Astrocyte (in vitro differentiated cells and primary cell): ENCODE data around the gene BLACAT1. TPM values are rescaled to one million over a fixed set of nuclear protein-coding genes. Genes with fewer than 3 reads are reported as not detected.

ENCODE experiments used
- DNase-seq: peaks from one replicate; pipeline ENCODE4 v3.0.0-alpha.2; 2010; ENCODE audit warnings: low read depth
- FAIRE-seq: peaks from 2 replicates; lab custom pipeline; 2011; peaks lifted over from hg19 to GRCh38; lab: Jason Lieb, UNC
- H2AFZ ChIP-seq: 2 replicates; pipeline ENCODE4 v1.6.0; 2012; ENCODE audit warnings: low read depth, low read length, inconsistent platforms
- H3K27ac ChIP-seq: 2 replicates; pipeline ENCODE4 v1.5.1; 2011; ENCODE audit warnings: low read depth, low read length, inconsistent platforms
- H3K27me3 ChIP-seq: 2 replicates; pipeline ENCODE4 v1.6.0; 2011; ENCODE audit warnings: low read length, inconsistent platforms; ENCODE audit not compliant: insufficient read depth
- H3K36me3 ChIP-seq: 2 replicates; pipeline ENCODE4 v1.5.1; 2011; ENCODE audit warnings: low read length, inconsistent platforms; ENCODE audit not compliant: insufficient read depth
- H3K4me1 ChIP-seq: 2 replicates; pipeline ENCODE4 v1.5.1; 2011; ENCODE audit warnings: low read length, inconsistent platforms; ENCODE audit not compliant: insufficient read depth
- H3K4me2 ChIP-seq: 2 replicates; pipeline ENCODE4 v1.6.0; 2012; ENCODE audit warnings: low read length, inconsistent platforms
- H3K4me3 ChIP-seq: 2 replicates; pipeline ENCODE4 v1.5.1; 2011; ENCODE audit warnings: low read depth, mild to moderate bottlenecking, low read length, inconsistent platforms; ENCODE audit not compliant: insufficient read depth
- H3K79me2 ChIP-seq: 2 replicates; pipeline ENCODE4 v1.6.0; 2012; ENCODE audit warnings: mild to moderate bottlenecking, low read length, inconsistent platforms; ENCODE audit not compliant: insufficient read depth
- H3K9ac ChIP-seq: 2 replicates; pipeline ENCODE4 v1.6.0; 2012; ENCODE audit warnings: mild to moderate bottlenecking, low read length, inconsistent platforms
- H3K9me3 ChIP-seq: 2 replicates; pipeline ENCODE4 v1.5.1; 2012; ENCODE audit warnings: low read depth, mild to moderate bottlenecking, low read length, inconsistent platforms; ENCODE audit not compliant: insufficient read depth
- H4K20me1 ChIP-seq: 2 replicates; pipeline ENCODE4 v1.6.0; 2012; ENCODE audit warnings: low read length, inconsistent platforms; ENCODE audit not compliant: insufficient read depth
- H3K27ac Mint-ChIP-seq: one replicate; pipeline ENCODE4 v1.8.0; 2021; ENCODE audit warnings: mild to moderate bottlenecking, mixed read lengths; ENCODE audit not compliant: unreplicated experiment
- H3K27me3 Mint-ChIP-seq: one replicate; pipeline ENCODE4 v1.8.0; 2021; ENCODE audit warnings: low read depth, mixed read lengths; ENCODE audit not compliant: unreplicated experiment
- H3K36me3 Mint-ChIP-seq: one replicate; pipeline ENCODE4 v1.8.0; 2021; ENCODE audit warnings: low read depth, mixed read lengths; ENCODE audit not compliant: unreplicated experiment
- H3K4me1 Mint-ChIP-seq: one replicate; pipeline ENCODE4 v1.8.0; 2021; ENCODE audit warnings: low read depth, mixed read lengths; ENCODE audit not compliant: unreplicated experiment
- H3K4me3 Mint-ChIP-seq: one replicate; pipeline ENCODE4 v1.8.0; 2021; ENCODE audit warnings: mild to moderate bottlenecking, moderate library complexity, mixed read lengths; ENCODE audit not compliant: unreplicated experiment
- H3K9me3 Mint-ChIP-seq: one replicate; pipeline ENCODE4 v1.8.0; 2021; ENCODE audit warnings: mild to moderate bottlenecking, mixed read lengths; ENCODE audit not compliant: unreplicated experiment
- EZH2 ChIP-seq: IDR thresholded peaks from 2 replicates; pipeline ENCODE4 v1.6.1; 2012; ENCODE audit warnings: mild to moderate bottlenecking, low read length, inconsistent platforms; ENCODE audit not compliant: insufficient read depth
- total RNA-seq: library from RNA; stranded (reverse); gene quantifications from 2 replicates; pipeline ENCODE4 v1.2.1, GENCODE V29; 2021
- TF ChIP-seq, protein P1 (sequence below): IDR thresholded peaks from 2 replicates; pipeline ENCODE4 v1.5.1; 2011; ENCODE audit warnings: low read depth, mild to moderate bottlenecking, inconsistent platforms, low read length, moderate library complexity; ENCODE audit not compliant: insufficient read depth

Gene BLACAT1
- total RNA-seq, 1 donor from 2014 or later: 2.2 TPM

DNA sequence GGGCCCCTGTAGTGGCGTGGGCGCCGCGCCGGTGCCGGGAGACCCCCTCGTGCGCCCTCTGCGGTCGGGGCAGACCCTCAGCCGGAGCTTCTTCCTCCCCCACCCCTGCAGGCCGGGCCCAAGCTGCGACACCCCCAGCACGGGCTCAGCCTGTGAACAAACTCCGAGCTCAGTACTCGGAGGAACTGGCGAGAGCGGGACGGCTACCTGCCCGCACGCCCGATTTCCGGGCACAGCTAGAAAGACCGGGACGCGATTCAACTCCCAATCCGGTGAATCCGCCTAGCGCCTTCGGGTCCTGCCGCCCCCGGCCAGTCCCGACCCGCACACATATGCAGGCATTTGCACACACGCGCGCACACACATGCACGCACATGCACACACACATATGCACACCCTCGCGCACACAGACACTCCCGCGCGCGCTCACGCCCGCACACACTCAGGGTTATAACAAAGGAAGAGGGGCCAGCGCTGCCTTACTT is 580 bp upstream of the BLACAT1 start:
- Histone ChIP-seq H3K79me2 (no peaks in the 10 kb centered on the region), H3K9me3 (no peaks in the 10 kb centered on the region), H3K4me3 (no peak overlapping the region), H3K27ac (no peak overlapping the region), H3K9ac (no peak overlapping the region), H3K36me3 (no peaks in the 10 kb centered on the region), H3K4me2 (peak overlapping the region; percentile 50), H4K20me1 (peaks cover 4% of the 10 kb centered on the region), H3K27me3 (peaks cover 70% of the 10 kb centered on the region), H3K4me1 (peaks cover 2% of the 10 kb centered on the region), H2AFZ (peak overlapping the region; percentile 18)
- DNase-seq (no peak), FAIRE-seq (no peak)
- Mint-ChIP-seq H3K4me1 (peaks cover 7% of the 10 kb centered on the region), H3K36me3 (no peaks in the 10 kb centered on the region), H3K27me3 (peaks cover 59% of the 10 kb centered on the region), H3K9me3 (no peaks in the 10 kb centered on the region), H3K4me3 (peak overlapping the region; percentile 80), H3K27ac (no peak overlapping the region)
- peak; percentile 96 for TF ChIP-seq EZH2
- TF ChIP-seq, protein P1, sequence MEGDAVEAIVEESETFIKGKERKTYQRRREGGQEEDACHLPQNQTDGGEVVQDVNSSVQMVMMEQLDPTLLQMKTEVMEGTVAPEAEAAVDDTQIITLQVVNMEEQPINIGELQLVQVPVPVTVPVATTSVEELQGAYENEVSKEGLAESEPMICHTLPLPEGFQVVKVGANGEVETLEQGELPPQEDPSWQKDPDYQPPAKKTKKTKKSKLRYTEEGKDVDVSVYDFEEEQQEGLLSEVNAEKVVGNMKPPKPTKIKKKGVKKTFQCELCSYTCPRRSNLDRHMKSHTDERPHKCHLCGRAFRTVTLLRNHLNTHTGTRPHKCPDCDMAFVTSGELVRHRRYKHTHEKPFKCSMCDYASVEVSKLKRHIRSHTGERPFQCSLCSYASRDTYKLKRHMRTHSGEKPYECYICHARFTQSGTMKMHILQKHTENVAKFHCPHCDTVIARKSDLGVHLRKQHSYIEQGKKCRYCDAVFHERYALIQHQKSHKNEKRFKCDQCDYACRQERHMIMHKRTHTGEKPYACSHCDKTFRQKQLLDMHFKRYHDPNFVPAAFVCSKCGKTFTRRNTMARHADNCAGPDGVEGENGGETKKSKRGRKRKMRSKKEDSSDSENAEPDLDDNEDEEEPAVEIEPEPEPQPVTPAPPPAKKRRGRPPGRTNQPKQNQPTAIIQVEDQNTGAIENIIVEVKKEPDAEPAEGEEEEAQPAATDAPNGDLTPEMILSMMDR: no peak

DNA sequence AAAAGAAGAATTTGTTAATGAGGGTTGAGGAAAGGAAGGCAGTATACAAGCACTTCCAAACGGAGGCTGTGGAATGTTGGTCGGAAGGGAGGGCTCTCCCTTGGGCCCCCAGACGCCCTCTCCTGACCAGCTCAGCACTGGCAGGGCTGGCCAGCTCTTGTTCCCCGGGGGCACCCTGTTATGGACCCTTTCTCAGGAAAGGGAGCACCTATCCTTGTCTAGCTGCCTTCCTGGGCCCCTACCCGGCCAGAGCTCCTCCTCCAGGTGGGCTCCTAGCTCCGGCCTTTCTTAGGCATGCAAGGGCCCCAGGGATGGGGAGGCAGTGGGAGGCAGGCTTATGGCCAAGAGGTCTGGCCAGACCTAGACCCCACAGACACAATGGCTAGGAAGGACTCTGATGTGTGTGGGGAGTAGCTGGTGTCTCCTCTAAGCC is 926 bp downstream of the BLACAT1 start:
- H3K27me3 Mint-ChIP-seq: peaks cover 57% of the 10 kb centered on the region
- DNase-seq: no peak
- H3K4me3 Mint-ChIP-seq: no peak overlapping the region
- H3K27me3 ChIP-seq: peaks cover 65% of the 10 kb centered on the region
- H3K4me1 Mint-ChIP-seq: peaks cover 16% of the 10 kb centered on the region
- no peak for FAIRE-seq
- no peak overlapping the region for H3K27ac ChIP-seq
- peaks cover 8% of the 10 kb centered on the region for H3K4me1 ChIP-seq
- H3K79me2 ChIP-seq: no peaks in the 10 kb centered on the region
- H3K36me3 Mint-ChIP-seq: no peaks in the 10 kb centered on the region
- H4K20me1 ChIP-seq: peaks cover 4% of the 10 kb centered on the region
- no peak overlapping the region for H2AFZ ChIP-seq
- H3K27ac Mint-ChIP-seq: peak overlapping the region; percentile 75
- H3K9me3 ChIP-seq: no peaks in the 10 kb centered on the region
- peak; percentile 54 for TF ChIP-seq EZH2
- TF ChIP-seq, protein P1: no peak
- H3K9ac ChIP-seq: no peak overlapping the region
- H3K4me3 ChIP-seq: no peak overlapping the region
- no peaks in the 10 kb centered on the region for H3K36me3 ChIP-seq
- no peaks in the 10 kb centered on the region for H3K9me3 Mint-ChIP-seq
- no peak overlapping the region for H3K4me2 ChIP-seq

DNA sequence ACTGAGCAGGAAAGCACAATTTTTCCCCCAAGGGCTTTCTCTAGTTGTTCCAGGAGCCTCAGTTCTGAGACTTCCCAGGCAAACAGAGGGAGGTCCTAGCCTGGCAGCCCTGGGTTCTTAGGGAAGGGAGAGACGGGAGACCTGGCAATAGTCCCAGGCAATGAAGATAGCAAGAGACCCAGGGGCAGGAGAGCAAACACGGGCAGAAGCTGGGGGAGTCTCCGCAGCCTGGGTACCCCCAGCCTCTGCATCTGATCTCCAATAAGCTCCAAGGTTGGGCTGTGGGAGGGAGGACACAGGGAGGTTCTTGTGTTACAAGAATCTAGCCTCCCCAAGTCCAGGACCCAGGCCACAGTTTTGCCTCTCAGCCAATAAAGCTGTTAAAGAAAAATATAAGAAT is 2.4 kb downstream of the BLACAT1 start:
- FAIRE-seq: no peak
- H3K79me2 ChIP-seq: peaks cover 12% of the 10 kb centered on the region
- H3K9ac ChIP-seq: no peak overlapping the region
- Mint-ChIP-seq H3K4me3 (no peak overlapping the region), H3K27ac (no peak overlapping the region), H3K36me3 (no peaks in the 10 kb centered on the region), H3K27me3 (peaks cover 50% of the 10 kb centered on the region), H3K4me1 (peaks cover 19% of the 10 kb centered on the region), H3K9me3 (no peaks in the 10 kb centered on the region)
- no peak overlapping the region for H3K4me3 ChIP-seq
- no peaks in the 10 kb centered on the region for H3K9me3 ChIP-seq
- H3K27ac ChIP-seq: no peak overlapping the region
- H3K4me1 ChIP-seq: peaks cover 21% of the 10 kb centered on the region
- no peak for DNase-seq
- no peak overlapping the region for H2AFZ ChIP-seq
- no peaks in the 10 kb centered on the region for H3K36me3 ChIP-seq
- H3K4me2 ChIP-seq: no peak overlapping the region
- peaks cover 59% of the 10 kb centered on the region for H3K27me3 ChIP-seq
- no peak for TF ChIP-seq EZH2
- TF ChIP-seq, protein P1: no peak
- H4K20me1 ChIP-seq: peaks cover 4% of the 10 kb centered on the region
